ENCODE measurements around the gene EHD1. TPM values are rescaled to one million over a fixed set of nuclear protein-coding genes. Genes with fewer than 3 reads are reported as not detected.

The EHD1 gene
- total RNA-seq, 4 donors from 2014 or later, result 67.9 to 202 (median 116) TPM

- Histone ChIP-seq H3K4me1 (peaks cover 27 to 61% (median 48%) of the 10 kb centered on the region in 4 donors), H3K27ac (peak overlapping the region; percentile 88 to 98 (median 92)), H3K27me3 (no peaks in the 10 kb centered on the region), H3K4me3 (peak overlapping the region; percentile 50 to 99 (median 69)), H3K9me3 (no peaks in the 10 kb centered on the region), H3K36me3 (peaks cover 0 to 5% (median 0%) of the 10 kb centered on the region in 4 donors)
- 1% methylated on average over 30 of the region's 41 CpGs; no CpG with 5 or more reads in 1 of the 2 donors for WGBS, 2 donors (ENCODE audit: low coverage in 1 of 2)
- intact Hi-C loops (cut with DNase I; ENCODE audit: low total_unique reads) (no loop called here), in situ Hi-C loops (cut with MboI; ENCODE audit: low pct_ligation_motif_present in 1 of 4, low pct_unique_long_range_greater_than_20kb in 1 of 4, low sequenced_read_pairs in 3 of 4) (no loop called here)
- TF ChIP-seq POLR2A (IDR thresholded peaks at IDR 0.05) (no peak), CTCF (IDR thresholded peaks at IDR 0.05) (no peak), POLR2AphosphoS5 (IDR thresholded peaks at IDR 0.05) (no peak), EP300 (IDR thresholded peaks at IDR 0.05; ENCODE audit: low read depth) (no peak)
- peak; percentile 40 for DNase-seq
These were observed 815 bp downstream of the EHD1 start for GRCh38 chr11:64877390-64878222.

- H3K4me1 ChIP-seq, result peaks cover 34 to 68% (median 55%) of the 10 kb centered on the region in 4 donors
- peak; percentile 58 for DNase-seq
- peaks cover 0 to 5% (median 0%) of the 10 kb centered on the region in 4 donors for H3K36me3 ChIP-seq
These were observed 1.5 kb downstream of the EHD1 start for GRCh38 chr11:64876835-64877341.

GRCh38 chr11:64876229-64876750, 2.1 kb downstream of the EHD1 start:
- Histone ChIP-seq H3K4me3 (peak overlapping the region; percentile 1 to 72 (median 58)), H3K9me3 (no peaks in the 10 kb centered on the region), H3K27me3 (no peaks in the 10 kb centered on the region), H3K4me1 (peaks cover 40 to 74% (median 61%) of the 10 kb centered on the region in 4 donors), H3K27ac (peak overlapping the region; percentile 88 to 98 (median 92)), H3K36me3 (peaks cover 0 to 5% (median 0%) of the 10 kb centered on the region in 4 donors)
- 20 to 34% methylated on average over 1 to 11 of the region's 11 CpGs for WGBS, 2 donors (ENCODE audit: low coverage in 1 of 2)
- in situ Hi-C loops (cut with MboI; ENCODE audit: low pct_ligation_motif_present in 1 of 4, low pct_unique_long_range_greater_than_20kb in 1 of 4, low sequenced_read_pairs in 3 of 4) (no loop called here), intact Hi-C loops (cut with DNase I; ENCODE audit: low total_unique reads) (no loop called here)
- DNase-seq, result no peak
- TF ChIP-seq EP300 (IDR thresholded peaks at IDR 0.05; ENCODE audit: low read depth) (no peak), POLR2A (IDR thresholded peaks at IDR 0.05) (no peak), POLR2AphosphoS5 (IDR thresholded peaks at IDR 0.05) (no peak), CTCF (IDR thresholded peaks at IDR 0.05) (no peak)

More at GRCh38 chr11:64876835-64877341, 1.5 kb downstream of the EHD1 start:
- peak overlapping the region; percentile 88 to 98 (median 92) for H3K27ac ChIP-seq
- in situ Hi-C loops (cut with MboI; ENCODE audit: low pct_ligation_motif_present in 1 of 4, low pct_unique_long_range_greater_than_20kb in 1 of 4, low sequenced_read_pairs in 3 of 4), result no loop called here
- peak overlapping the region; percentile 50 to 99 (median 69) for H3K4me3 ChIP-seq
- intact Hi-C loops (cut with DNase I; ENCODE audit: low total_unique reads), result no loop called here
- H3K27me3 ChIP-seq, result no peaks in the 10 kb centered on the region
- TF ChIP-seq POLR2AphosphoS5 (IDR thresholded peaks at IDR 0.05), result peak in 1 of 3 donors; percentile 29
- TF ChIP-seq CTCF (IDR thresholded peaks at IDR 0.05), result no peak
- 8% methylated on average over 14 of the region's 14 CpGs; no CpG with 5 or more reads in 1 of the 2 donors for WGBS, 2 donors (ENCODE audit: low coverage in 1 of 2)
- no peaks in the 10 kb centered on the region for H3K9me3 ChIP-seq
